H9 (cell line): Measurements from ENCODE around the gene OLIG3. TPM values are rescaled to one million over a fixed set of nuclear protein-coding genes. Genes with fewer than 3 reads are reported as not detected.

Experiments
- DNase-seq: peaks from one replicate; pipeline ENCODE4 v3.0.0-alpha.2; 2017
- H2AFZ ChIP-seq: one replicate; pipeline ENCODE4 v1.6.1; 2013; ENCODE audit warnings: mild to moderate bottlenecking, low read length, control low read depth, moderate library complexity
- H2AK5ac ChIP-seq: 2 replicates; pipeline ENCODE4 v1.6.1; 2013; ENCODE audit warnings: low read length, control low read depth, mixed read lengths; ENCODE audit not compliant: insufficient read length
- H2BK120ac ChIP-seq: one replicate; pipeline ENCODE4 v1.6.1; 2013; ENCODE audit warnings: low read depth, mild to moderate bottlenecking, low read length, control low read depth, inconsistent platforms; ENCODE audit not compliant: poor library complexity, severe bottlenecking
- H2BK12ac ChIP-seq: 2 replicates; pipeline ENCODE4 v1.6.1; 2013; ENCODE audit warnings: low read length, control low read depth, mixed read lengths, low read depth; ENCODE audit not compliant: insufficient read length
- H2BK15ac ChIP-seq: 2 replicates; pipeline ENCODE4 v1.6.1; 2013; ENCODE audit warnings: low read depth, low read length, control low read depth
- H2BK20ac ChIP-seq: one replicate; pipeline ENCODE4 v1.6.1; 2013; ENCODE audit warnings: low read depth, mild to moderate bottlenecking, low read length, control low read depth, inconsistent platforms; ENCODE audit not compliant: poor library complexity, severe bottlenecking
- H2BK5ac ChIP-seq: 2 replicates; pipeline ENCODE4 v1.6.1; 2013; ENCODE audit warnings: low read length, control low read depth, mixed read lengths; ENCODE audit not compliant: insufficient read length
- H3K14ac ChIP-seq: 2 replicates; pipeline ENCODE4 v1.6.1; 2013; ENCODE audit warnings: low read length, control low read depth; ENCODE audit not compliant: insufficient read depth
- H3K18ac ChIP-seq: 2 replicates; pipeline ENCODE4 v1.6.1; 2013; ENCODE audit warnings: low read depth, mild to moderate bottlenecking, mixed read lengths, low read length, control low read depth; ENCODE audit not compliant: insufficient read length
- H3K23ac ChIP-seq: 2 replicates; pipeline ENCODE4 v1.6.1; 2013; ENCODE audit warnings: low read length, control low read depth, mixed read lengths, low read depth; ENCODE audit not compliant: insufficient read length
- H3K23me2 ChIP-seq: 2 replicates; pipeline ENCODE4 v1.6.1; 2013; ENCODE audit warnings: low read depth, mild to moderate bottlenecking, mixed read lengths, low read length, control low read depth; ENCODE audit not compliant: insufficient read length, poor library complexity, severe bottlenecking
- H3K27ac ChIP-seq: 2 replicates; pipeline ENCODE4 v1.5.1; 2013; ENCODE audit warnings: low read length, control low read depth, mixed read lengths, low read depth; ENCODE audit not compliant: insufficient read length
- H3K27me3 ChIP-seq: 2 replicates; pipeline ENCODE4 v1.6.1; 2013; ENCODE audit warnings: low read length, control low read depth, inconsistent platforms; ENCODE audit not compliant: insufficient read depth
- H3K4ac ChIP-seq: 2 replicates; pipeline ENCODE4 v1.6.1; 2013; ENCODE audit warnings: low read depth, mild to moderate bottlenecking, control low read depth, inconsistent platforms, low read length, moderate library complexity
- H3K4me1 ChIP-seq: 2 replicates; pipeline ENCODE4 v1.6.1; 2013; ENCODE audit warnings: low read length, control low read depth, inconsistent platforms; ENCODE audit not compliant: insufficient read depth
- H3K4me2 ChIP-seq: 2 replicates; pipeline ENCODE4 v1.6.1; 2013; ENCODE audit warnings: low read length, control low read depth, mixed read lengths; ENCODE audit not compliant: insufficient read length, insufficient read depth
- H3K56ac ChIP-seq: 2 replicates; pipeline ENCODE4 v1.6.1; 2013; ENCODE audit warnings: low read depth, mild to moderate bottlenecking, mixed read lengths, low read length, control low read depth; ENCODE audit not compliant: insufficient read length
- H3K79me1 ChIP-seq: 2 replicates; pipeline ENCODE4 v1.6.1; 2013; ENCODE audit warnings: low read depth, mild to moderate bottlenecking, moderate library complexity, low read length, control low read depth, inconsistent platforms; ENCODE audit not compliant: insufficient read depth, poor library complexity, severe bottlenecking
- H3K79me2 ChIP-seq: 2 replicates; pipeline ENCODE4 v1.6.1; 2013; ENCODE audit warnings: low read length, control low read depth, inconsistent platforms; ENCODE audit not compliant: insufficient read depth
- H3K9ac ChIP-seq: 2 replicates; pipeline ENCODE4 v1.6.1; 2013; ENCODE audit warnings: low read length, control low read depth, mixed read lengths; ENCODE audit not compliant: insufficient read length; ENCODE audit errors: extremely low read depth
- H3K9me3 ChIP-seq: one replicate; pipeline ENCODE4 v1.6.1; 2013; ENCODE audit warnings: low read depth, low read length, inconsistent platforms; ENCODE audit not compliant: control insufficient read depth
- H3T11ph ChIP-seq: one replicate; pipeline ENCODE4 v1.6.1; 2013; ENCODE audit warnings: mild to moderate bottlenecking, low read length, control low read depth, inconsistent platforms
- H4K20me1 ChIP-seq: one replicate; pipeline ENCODE4 v1.6.1; 2013; ENCODE audit not compliant: control insufficient read depth, insufficient read length, insufficient read depth
- H4K5ac ChIP-seq: 2 replicates; pipeline ENCODE4 v1.6.1; 2013; ENCODE audit warnings: low read depth, mild to moderate bottlenecking, mixed read lengths, low read length, control low read depth; ENCODE audit not compliant: insufficient read length
- H4K8ac ChIP-seq: replicated peaks from 2 replicates; pipeline ENCODE4 v1.6.1; 2013; ENCODE audit warnings: low read length, control low read depth, mixed read lengths, low read depth; ENCODE audit not compliant: insufficient read length
- H4K91ac ChIP-seq: 2 replicates; pipeline ENCODE4 v1.6.1; 2013; ENCODE audit warnings: low read depth, mild to moderate bottlenecking, moderate library complexity, mixed read lengths, low read length, control low read depth; ENCODE audit not compliant: insufficient read length
- H3K27ac Mint-ChIP-seq, 3 experiments: 2 replicates in 2 of 3; 3 replicates in 1 of 3; pipeline ENCODE4 v1.8.0; 2020 to 2021; ENCODE audit warnings: mixed read lengths in 3 of 3, mild to moderate bottlenecking in 1 of 3, moderate library complexity in 1 of 3
- H3K27me3 Mint-ChIP-seq: 2 replicates; pipeline ENCODE4 v1.8.0; 2021; ENCODE audit warnings: low read depth, mild to moderate bottlenecking, moderate library complexity, mixed read lengths
- H3K36me3 Mint-ChIP-seq, 3 experiments: 2 replicates in 2 of 3; 3 replicates in 1 of 3; pipeline ENCODE4 v1.8.0; 2020 to 2021; ENCODE audit warnings: low read depth in 3 of 3, mixed read lengths in 3 of 3; ENCODE audit not compliant: insufficient read depth in 1 of 3
- H3K4me1 Mint-ChIP-seq, 2 experiments: 2 replicates each; pipeline ENCODE4 v1.8.0; 2020; ENCODE audit warnings: mixed read lengths in 2 of 2
- H3K4me3 Mint-ChIP-seq, 2 experiments: 2 replicates in 1 of 2; 3 replicates in 1 of 2; pipeline ENCODE4 v1.8.0; 2020 to 2021; ENCODE audit warnings: mild to moderate bottlenecking in 2 of 2, mixed read lengths in 2 of 2, moderate library complexity in 1 of 2
- H3K9me3 Mint-ChIP-seq, 2 experiments: 2 replicates in 1 of 2; 3 replicates in 1 of 2; pipeline ENCODE4 v1.8.0; 2020; ENCODE audit warnings: mild to moderate bottlenecking in 2 of 2, mixed read lengths in 2 of 2, moderate library complexity in 1 of 2
- CTCF ChIP-seq: fragments of 200-600 bp; sonication (generic); conservative IDR thresholded peaks from 3 replicates; pipeline ENCODE4 v1.8.0; 2021; ENCODE audit warnings: antibody characterized with exemption, mild to moderate bottlenecking
- WGBS: extraction: QIAGEN DNeasy Blood & Tissue Kit; methylation state at CpG from one replicate; pipeline ENCODE4 v1.1.7; 2013; ENCODE audit warnings: missing lambda C conversion rate, low lambda C conversion rate, mixed read lengths; ENCODE audit not compliant: insufficient read length; ENCODE audit errors: extremely low coverage; 5-methylcytosine and 5-hydroxymethylcytosine counted together
- total RNA-seq: library from RNA; stranded (reverse); gene quantifications from 2 replicates; pipeline ENCODE4 v1.2.1, GENCODE V29; 2021

Gene OLIG3
- total RNA-seq, 1 experiment from 2014 or later = 0.22 TPM

GRCh38 chr6:137536104-137536773 lies 42.0 kb upstream of the OLIG3 start:
- no peak for DNase-seq
- TF ChIP-seq CTCF = no peak
- Mint-ChIP-seq H3K27me3 (peaks cover 7% of the 10 kb centered on the region), H3K4me3 (no peak overlapping the region), H3K27ac (no peak overlapping the region), H3K9me3 (no peaks in the 10 kb centered on the region), H3K36me3 (no peaks in the 10 kb centered on the region), H3K4me1 (peaks cover 7 to 9% of the 10 kb centered on the region in 2 experiments)
- Histone ChIP-seq H2BK12ac (no peak overlapping the region), H2BK5ac (no peak overlapping the region), H3K9ac (no peak overlapping the region), H3K18ac (no peak overlapping the region), H3K56ac (no peak overlapping the region), H2AFZ (no peak overlapping the region), H3K23me2 (no peaks in the 10 kb centered on the region), H2AK5ac (no peak overlapping the region), H3T11ph (no peak overlapping the region), H2BK15ac (no peak overlapping the region), H3K4me1 (no peaks in the 10 kb centered on the region), H4K20me1 (no peaks in the 10 kb centered on the region), H3K23ac (no peak overlapping the region), H3K79me1 (no peaks in the 10 kb centered on the region), H3K27ac (no peak overlapping the region), H3K79me2 (0 out of 2 replicates have a peak, but pooled peaks cover 2% of the 10 kb centered on the region), H3K14ac (no peak overlapping the region), H2BK20ac (no peak overlapping the region), H3K9me3 (no peaks in the 10 kb centered on the region), H4K8ac (no peak overlapping the region), H3K4ac (no peak overlapping the region), H4K5ac (no peak overlapping the region), H2BK120ac (no peak overlapping the region), H3K27me3 (no peaks in the 10 kb centered on the region), H3K4me2 (no peak overlapping the region), H4K91ac (no peak overlapping the region)
- WGBS = no CpG with 5 or more reads among the region's 6 CpGs
